ENCODE results near the gene GRK5. TPM values are rescaled to one million over a fixed set of nuclear protein-coding genes. Genes with fewer than 3 reads are reported as not detected.
A peak's percentile ranks its signal among the peaks of the same experiment; 100 is the strongest.

The GRK5 gene
- total RNA-seq, 5 donors from 2014 or later (not counting 1 experiment from before 2014, with no cell fraction given): 21.7 to 36.8 (median 30.6) TPM

GRCh38 chr10:119501690-119502089 is 294.3 kb downstream of the GRK5 start:
- no peaks in the 10 kb centered on the region for H3K9me3 ChIP-seq
- H3K4me1 ChIP-seq (ENCODE audit: control insufficient read depth in 1 of 2, extremely low read depth in 1 of 2, insufficient read depth in 2 of 2, low read length in 2 of 2): peaks cover 69 to 97% of the 10 kb centered on the region in 2 experiments
- peak overlapping the region; percentile 99 to 100 for H3K27ac Mint-ChIP-seq
- peaks cover 91 to 95% (median 92%) of the 10 kb centered on the region in 3 donors for H3K4me1 Mint-ChIP-seq
- H3K4me3 Mint-ChIP-seq: peak overlapping the region; percentile 61 to 84 (median 65)
- WGBS (ENCODE audit: insufficient coverage): 0% methylated on average over 1 of the region's 2 CpGs
- H3K36me3 Mint-ChIP-seq: peaks cover 45% of the 10 kb centered on the region
- no peaks in the 10 kb centered on the region for H3K27me3 Mint-ChIP-seq
- no peaks in the 10 kb centered on the region for H3K9me3 Mint-ChIP-seq
- CTCF ChIA-PET: no interaction called here
- H3K4me3 ChIP-seq (ENCODE audit: control insufficient read depth in 1 of 2, extremely low read depth in 1 of 2, low read length in 1 of 2): no peak overlapping the region
- H3K27me3 ChIP-seq (replicated peaks in 1 of 2; ENCODE audit: control insufficient read depth in 2 of 2, extremely low read depth in 1 of 2, insufficient read depth in 2 of 2, low read length in 1 of 2): no peaks in the 10 kb centered on the region
- H3K36me3 ChIP-seq (ENCODE audit: control insufficient read depth in 2 of 2, extremely low read depth in 1 of 2, insufficient read depth in 1 of 2, low read length in 1 of 2): peaks cover 0 to 35% of the 10 kb centered on the region in 2 donors
- H3K27ac ChIP-seq (ENCODE audit: low read length): peak overlapping the region; percentile 93
- DNase-seq: peak in 1 of 35 experiments; percentile 66
- peak; percentile 10 to 30 (median 16) for ATAC-seq (replicated peaks in 1 of 4)
- POLR2A ChIA-PET: no interaction called here

GRCh38 chr10:119502209-119502608 is 294.8 kb downstream of the GRK5 start:
- Mint-ChIP-seq H3K4me3 (peak overlapping the region; percentile 61 to 84 (median 65)), H3K27ac (peak overlapping the region; percentile 99 to 100), H3K36me3 (peaks cover 49% of the 10 kb centered on the region), H3K9me3 (no peaks in the 10 kb centered on the region), H3K4me1 (peaks cover 92 to 95% (median 92%) of the 10 kb centered on the region in 3 donors), H3K27me3 (no peaks in the 10 kb centered on the region)
- no peaks in the 10 kb centered on the region for H3K9me3 ChIP-seq
- peaks cover 0 to 39% of the 10 kb centered on the region in 2 donors for H3K36me3 ChIP-seq (ENCODE audit: control insufficient read depth in 2 of 2, extremely low read depth in 1 of 2, insufficient read depth in 1 of 2, low read length in 1 of 2)
- DNase-seq (peak; percentile 66 to 94 (median 86)), ATAC-seq (replicated peaks in 1 of 4) (peak; percentile 89 to 90 (median 89))
- peak overlapping the region in 1 of 2 donors; percentile 17 for H3K4me3 ChIP-seq (ENCODE audit: control insufficient read depth in 1 of 2, extremely low read depth in 1 of 2, low read length in 1 of 2)
- POLR2A ChIA-PET: no interaction called here
- 0% methylated on average over 11 of the region's 12 CpGs for WGBS (ENCODE audit: insufficient coverage)
- H3K4me1 ChIP-seq (ENCODE audit: control insufficient read depth in 1 of 2, extremely low read depth in 1 of 2, insufficient read depth in 2 of 2, low read length in 2 of 2): peaks cover 74 to 97% of the 10 kb centered on the region in 2 experiments
- H3K27ac ChIP-seq (ENCODE audit: low read length): peak overlapping the region; percentile 93
- H3K27me3 ChIP-seq (replicated peaks in 1 of 2; ENCODE audit: control insufficient read depth in 2 of 2, extremely low read depth in 1 of 2, insufficient read depth in 2 of 2, low read length in 1 of 2): no peaks in the 10 kb centered on the region
- CTCF ChIA-PET: interaction anchor here in 1 of 2 donors (0.6 kb wide), 1 partner anchor 292 kb away, joined by 3 read pairs; no protein-coding TSS in a partner anchor

GRCh38 chr10:119502618-119503155 is 295.3 kb downstream of the GRK5 start:
- H3K4me1 ChIP-seq (ENCODE audit: control insufficient read depth in 1 of 2, extremely low read depth in 1 of 2, insufficient read depth in 2 of 2, low read length in 2 of 2): peaks cover 75 to 97% of the 10 kb centered on the region in 2 experiments
- no peaks in the 10 kb centered on the region for H3K9me3 ChIP-seq
- ATAC-seq (replicated peaks in 1 of 4) (peak; percentile 7 to 22 (median 10)), DNase-seq (peak in 1 of 35 experiments; percentile 29)
- POLR2A ChIA-PET: no interaction called here
- H3K27ac ChIP-seq (ENCODE audit: low read length): peak overlapping the region; percentile 93
- H3K27me3 ChIP-seq (replicated peaks in 1 of 2; ENCODE audit: control insufficient read depth in 2 of 2, extremely low read depth in 1 of 2, insufficient read depth in 2 of 2, low read length in 1 of 2): no peaks in the 10 kb centered on the region
- CTCF ChIA-PET: interaction anchor here in 1 of 2 donors (0.6 kb wide), 1 partner anchor 292 kb away, joined by 3 read pairs; no protein-coding TSS in a partner anchor
- Mint-ChIP-seq H3K27me3 (no peaks in the 10 kb centered on the region), H3K27ac (peak overlapping the region; percentile 99 to 100), H3K36me3 (peaks cover 47% of the 10 kb centered on the region), H3K9me3 (no peaks in the 10 kb centered on the region), H3K4me3 (peak overlapping the region; percentile 34 to 84 (median 61)), H3K4me1 (peaks cover 90 to 95% (median 92%) of the 10 kb centered on the region in 3 donors)
- whole genome bisulfite sequencing (ENCODE audit: insufficient coverage): 8% methylated on average over 9 of the region's 19 CpGs
- H3K36me3 ChIP-seq (ENCODE audit: control insufficient read depth in 2 of 2, extremely low read depth in 1 of 2, insufficient read depth in 1 of 2, low read length in 1 of 2): peaks cover 0 to 42% of the 10 kb centered on the region in 2 donors
- H3K4me3 ChIP-seq (ENCODE audit: control insufficient read depth in 1 of 2, extremely low read depth in 1 of 2, low read length in 1 of 2): peak overlapping the region; percentile 17 to 48

GRCh38 chr10:119503821-119504220 is 296.4 kb downstream of the GRK5 start:
- DNase-seq (no peak), ATAC-seq (replicated peaks in 1 of 4) (no peak)
- CTCF ChIA-PET: no interaction called here
- Histone ChIP-seq H3K36me3 (ENCODE audit: control insufficient read depth in 2 of 2, extremely low read depth in 1 of 2, insufficient read depth in 1 of 2, low read length in 1 of 2) (peaks cover under 1 to 46% of the 10 kb centered on the region in 2 donors), H3K4me1 (ENCODE audit: control insufficient read depth in 1 of 2, extremely low read depth in 1 of 2, insufficient read depth in 2 of 2, low read length in 2 of 2) (peaks cover 71 to 94% of the 10 kb centered on the region in 2 experiments), H3K9me3 (no peaks in the 10 kb centered on the region), H3K4me3 (ENCODE audit: control insufficient read depth in 1 of 2, extremely low read depth in 1 of 2, low read length in 1 of 2) (no peak overlapping the region), H3K27ac (ENCODE audit: low read length) (peak overlapping the region; percentile 93), H3K27me3 (replicated peaks in 1 of 2; ENCODE audit: control insufficient read depth in 2 of 2, extremely low read depth in 1 of 2, insufficient read depth in 2 of 2, low read length in 1 of 2) (no peaks in the 10 kb centered on the region)
- peak overlapping the region; percentile 99 to 100 for H3K27ac Mint-ChIP-seq
- POLR2A ChIA-PET: no interaction called here
- H3K36me3 Mint-ChIP-seq: peaks cover 48% of the 10 kb centered on the region
- WGBS (ENCODE audit: insufficient coverage): no CpG with 5 or more reads among the region's 5 CpGs
- peak overlapping the region in 2 of 3 donors; percentile 9 to 84 for H3K4me3 Mint-ChIP-seq
- H3K9me3 Mint-ChIP-seq: no peaks in the 10 kb centered on the region
- H3K4me1 Mint-ChIP-seq: peaks cover 88 to 94% (median 91%) of the 10 kb centered on the region in 3 donors
- no peaks in the 10 kb centered on the region for H3K27me3 Mint-ChIP-seq

GRCh38 chr10:119504651-119505050 is 297.3 kb downstream of the GRK5 start:
- Histone ChIP-seq H3K27me3 (replicated peaks in 1 of 2; ENCODE audit: control insufficient read depth in 2 of 2, extremely low read depth in 1 of 2, insufficient read depth in 2 of 2, low read length in 1 of 2) (no peaks in the 10 kb centered on the region), H3K4me3 (ENCODE audit: control insufficient read depth in 1 of 2, extremely low read depth in 1 of 2, low read length in 1 of 2) (no peak overlapping the region), H3K4me1 (ENCODE audit: control insufficient read depth in 1 of 2, extremely low read depth in 1 of 2, insufficient read depth in 2 of 2, low read length in 2 of 2) (peaks cover 64 to 94% of the 10 kb centered on the region in 2 experiments), H3K27ac (ENCODE audit: low read length) (peak overlapping the region; percentile 40), H3K9me3 (no peaks in the 10 kb centered on the region), H3K36me3 (ENCODE audit: control insufficient read depth in 2 of 2, extremely low read depth in 1 of 2, insufficient read depth in 1 of 2, low read length in 1 of 2) (peaks cover 2 to 40% of the 10 kb centered on the region in 2 donors)
- no peak for ATAC-seq (replicated peaks in 1 of 4)
- peak overlapping the region; percentile 99 to 100 for H3K27ac Mint-ChIP-seq
- H3K4me1 Mint-ChIP-seq: peaks cover 82 to 90% (median 85%) of the 10 kb centered on the region in 3 donors
- CTCF ChIA-PET: interaction anchor here in 1 of 2 donors (0.6 kb wide), 1 partner anchor 160 kb away, joined by 6 read pairs; no protein-coding TSS in a partner anchor
- H3K4me3 Mint-ChIP-seq: peak overlapping the region in 2 of 3 donors; percentile 39 to 84
- no peaks in the 10 kb centered on the region for H3K27me3 Mint-ChIP-seq
- H3K9me3 Mint-ChIP-seq: no peaks in the 10 kb centered on the region
- POLR2A ChIA-PET: interaction anchor here in 1 of 2 donors (0.5 to 0.7 kb wide), 3 partner anchors 10 to 33 kb away, joined by 3 to 6 read pairs (median 5); no protein-coding TSS in a partner anchor
- H3K36me3 Mint-ChIP-seq: peaks cover 40% of the 10 kb centered on the region
- 72% methylated on average over 4 of the region's 10 CpGs for WGBS (ENCODE audit: insufficient coverage)
- peak in 3 of 35 experiments; percentile 6 to 27 (median 17) for DNase-seq

GRCh38 chr10:119505131-119505551 is 297.8 kb downstream of the GRK5 start:
- WGBS (ENCODE audit: insufficient coverage): 55% methylated on average over 11 of the region's 12 CpGs
- peaks cover 62 to 95% of the 10 kb centered on the region in 2 experiments for H3K4me1 ChIP-seq (ENCODE audit: control insufficient read depth in 1 of 2, extremely low read depth in 1 of 2, insufficient read depth in 2 of 2, low read length in 2 of 2)
- DNase-seq: peak in 6 of 35 experiments; percentile 15 to 45 (median 30)
- Mint-ChIP-seq H3K27ac (peak overlapping the region; percentile 99 to 100), H3K27me3 (no peaks in the 10 kb centered on the region), H3K4me1 (peaks cover 79 to 90% (median 83%) of the 10 kb centered on the region in 3 donors), H3K36me3 (peaks cover 38% of the 10 kb centered on the region), H3K9me3 (no peaks in the 10 kb centered on the region), H3K4me3 (peak overlapping the region; percentile 39 to 84 (median 41))
- H3K9me3 ChIP-seq: no peaks in the 10 kb centered on the region
- H3K27ac ChIP-seq (ENCODE audit: low read length): peak overlapping the region; percentile 40
- H3K27me3 ChIP-seq (replicated peaks in 1 of 2; ENCODE audit: control insufficient read depth in 2 of 2, extremely low read depth in 1 of 2, insufficient read depth in 2 of 2, low read length in 1 of 2): no peaks in the 10 kb centered on the region
- no peak for ATAC-seq (replicated peaks in 1 of 4)
- CTCF ChIA-PET: interaction anchor here (0.6 to 0.7 kb wide), 2 partner anchors 38 to 159 kb away, joined by 6 to 7 read pairs; partner anchors contain the start of gene RGS10 (in 1 of the 2)
- H3K36me3 ChIP-seq (ENCODE audit: control insufficient read depth in 2 of 2, extremely low read depth in 1 of 2, insufficient read depth in 1 of 2, low read length in 1 of 2): peaks cover 2 to 40% of the 10 kb centered on the region in 2 donors
- POLR2A ChIA-PET: interaction anchor here in 1 of 2 donors (0.5 to 0.7 kb wide), 4 partner anchors 11 to 759 kb away, joined by 3 to 6 read pairs (median 4); no protein-coding TSS in a partner anchor
- peak overlapping the region in 1 of 2 donors; percentile 29 for H3K4me3 ChIP-seq (ENCODE audit: control insufficient read depth in 1 of 2, extremely low read depth in 1 of 2, low read length in 1 of 2)
